ENCODE results near the gene NFATC2IP.

GRCh38 chr16:28989363-28989762 lies 38.6 kb downstream of the NFATC2IP start:
- TF ChIP-seq CTCF (IDR thresholded peaks at IDR 0.05) = no peak
- TF ChIP-seq EZH2 (IDR thresholded peaks at IDR 0.05; ENCODE audit: borderline replicate concordance, insufficient read depth, low read depth, low read length, poor library complexity, severe bottlenecking) = no peak
